ENCODE data around the gene RPS25.

- TF ChIP-seq POLR2A (IDR thresholded peaks at IDR 0.05; ENCODE audit: low read length) (no peak), GATA1 (IDR thresholded peaks at IDR 0.05; ENCODE audit: low read depth, low read length) (no peak)
These were observed 7.4 kb upstream of the RPS25 start for GRCh38 chr11:119025541-119025940.

Measured in erythroblast (primary cell).